ENCODE data around the gene CDH18.

CDH18 gene

GRCh38 chr5:19676895-19677294, 311.1 kb downstream of the CDH18 start:
- in situ Hi-C loops (cut with MboI; ENCODE audit: low sequenced_read_pairs, unreplicated experiment), result no loop called here
- no peak for TF ChIP-seq CTCF (IDR thresholded peaks at IDR 0.05; ENCODE audit: borderline replicate concordance, control extremely low read depth, extremely low read depth, insufficient read depth, missing control alignments)
- no peak for DNase-seq (ENCODE audit: low spot score)

- in situ Hi-C loops (cut with MboI; ENCODE audit: low sequenced_read_pairs, unreplicated experiment), result no loop called here
- TF ChIP-seq CTCF (IDR thresholded peaks at IDR 0.05; ENCODE audit: borderline replicate concordance, control extremely low read depth, extremely low read depth, insufficient read depth, missing control alignments), result no peak
- no peak for DNase-seq (ENCODE audit: low spot score)
Observed at GRCh38 chr5:19660679-19661078, 327.3 kb downstream of the CDH18 start.

GRCh38 chr5:19655627-19656026, 332.4 kb downstream of the CDH18 start:
- in situ Hi-C loops (cut with MboI; ENCODE audit: low sequenced_read_pairs, unreplicated experiment), result no loop called here
- TF ChIP-seq CTCF (IDR thresholded peaks at IDR 0.05; ENCODE audit: borderline replicate concordance, control extremely low read depth, extremely low read depth, insufficient read depth, missing control alignments), result no peak
- no peak for DNase-seq (ENCODE audit: low spot score)

- TF ChIP-seq CTCF (IDR thresholded peaks at IDR 0.05; ENCODE audit: borderline replicate concordance, control extremely low read depth, extremely low read depth, insufficient read depth, missing control alignments), result no peak
- DNase-seq (ENCODE audit: low spot score), result no peak
- in situ Hi-C loops (cut with MboI; ENCODE audit: low sequenced_read_pairs, unreplicated experiment), result no loop called here
Observed at GRCh38 chr5:19638461-19638860, 349.5 kb downstream of the CDH18 start.

- TF ChIP-seq CTCF (IDR thresholded peaks at IDR 0.05; ENCODE audit: borderline replicate concordance, control extremely low read depth, extremely low read depth, insufficient read depth, missing control alignments), result no peak
- DNase-seq (ENCODE audit: low spot score), result no peak
- in situ Hi-C loops (cut with MboI; ENCODE audit: low sequenced_read_pairs, unreplicated experiment), result no loop called here
Observed at GRCh38 chr5:19630876-19631275, 357.1 kb downstream of the CDH18 start.

GRCh38 chr5:19626211-19626610, 361.8 kb downstream of the CDH18 start:
- no peak for TF ChIP-seq CTCF (IDR thresholded peaks at IDR 0.05; ENCODE audit: borderline replicate concordance, control extremely low read depth, extremely low read depth, insufficient read depth, missing control alignments)
- in situ Hi-C loops (cut with MboI; ENCODE audit: low sequenced_read_pairs, unreplicated experiment), result no loop called here
- DNase-seq (ENCODE audit: low spot score), result no peak

GRCh38 chr5:19625562-19625961, 362.4 kb downstream of the CDH18 start:
- in situ Hi-C loops (cut with MboI; ENCODE audit: low sequenced_read_pairs, unreplicated experiment), result no loop called here
- TF ChIP-seq CTCF (IDR thresholded peaks at IDR 0.05; ENCODE audit: borderline replicate concordance, control extremely low read depth, extremely low read depth, insufficient read depth, missing control alignments), result no peak
- DNase-seq (ENCODE audit: low spot score), result no peak
